ENCODE data around the gene PNMA8A.

DNA sequence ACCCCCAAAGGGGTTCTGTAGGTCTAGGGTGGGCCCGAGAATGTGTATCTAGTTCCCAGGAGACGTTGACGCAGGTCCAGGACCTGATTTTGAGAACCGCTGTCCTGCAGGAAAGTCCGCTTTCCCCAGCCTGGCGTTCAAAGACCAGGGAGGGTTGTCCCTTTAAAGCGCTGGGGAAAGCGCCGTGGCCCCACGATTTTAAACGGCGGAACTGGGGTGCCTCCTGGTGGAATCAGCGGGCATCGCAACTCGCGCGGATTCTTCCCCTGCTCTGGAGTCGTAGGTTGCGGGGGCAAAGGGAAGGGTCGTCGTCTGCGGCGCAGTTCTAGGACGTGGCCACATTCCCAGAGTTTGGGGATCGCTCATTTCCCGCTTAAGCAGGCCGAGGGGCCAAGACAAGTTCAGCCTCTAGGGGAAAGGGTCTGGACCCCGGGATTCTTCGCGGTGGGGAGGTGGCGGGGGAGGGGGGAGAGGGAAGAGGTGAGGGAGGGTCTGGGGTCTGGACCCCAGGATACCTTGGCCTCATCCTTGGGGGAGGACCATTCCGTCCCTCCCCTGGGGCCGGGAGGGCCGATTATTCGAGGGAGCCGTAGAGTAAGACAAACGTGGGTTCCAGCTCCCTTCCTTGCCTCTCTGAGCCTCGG lies 16.6 kb upstream of the PNMA8A start:
- TF ChIP-seq, protein P1, sequence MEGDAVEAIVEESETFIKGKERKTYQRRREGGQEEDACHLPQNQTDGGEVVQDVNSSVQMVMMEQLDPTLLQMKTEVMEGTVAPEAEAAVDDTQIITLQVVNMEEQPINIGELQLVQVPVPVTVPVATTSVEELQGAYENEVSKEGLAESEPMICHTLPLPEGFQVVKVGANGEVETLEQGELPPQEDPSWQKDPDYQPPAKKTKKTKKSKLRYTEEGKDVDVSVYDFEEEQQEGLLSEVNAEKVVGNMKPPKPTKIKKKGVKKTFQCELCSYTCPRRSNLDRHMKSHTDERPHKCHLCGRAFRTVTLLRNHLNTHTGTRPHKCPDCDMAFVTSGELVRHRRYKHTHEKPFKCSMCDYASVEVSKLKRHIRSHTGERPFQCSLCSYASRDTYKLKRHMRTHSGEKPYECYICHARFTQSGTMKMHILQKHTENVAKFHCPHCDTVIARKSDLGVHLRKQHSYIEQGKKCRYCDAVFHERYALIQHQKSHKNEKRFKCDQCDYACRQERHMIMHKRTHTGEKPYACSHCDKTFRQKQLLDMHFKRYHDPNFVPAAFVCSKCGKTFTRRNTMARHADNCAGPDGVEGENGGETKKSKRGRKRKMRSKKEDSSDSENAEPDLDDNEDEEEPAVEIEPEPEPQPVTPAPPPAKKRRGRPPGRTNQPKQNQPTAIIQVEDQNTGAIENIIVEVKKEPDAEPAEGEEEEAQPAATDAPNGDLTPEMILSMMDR (IDR thresholded peaks at IDR 0.05) = peak; percentile 87 to 99 (median 95)
- no peak for TF ChIP-seq EP300 (IDR thresholded peaks at IDR 0.05)
